Measurements from ENCODE around the gene HDGFL3. TPM values are rescaled to one million over a fixed set of nuclear protein-coding genes. Genes with fewer than 3 reads are reported as not detected.

The HDGFL3 gene
- total and polyA plus RNA-seq, 2 donors (not counting 1 experiment from before 2014, with no cell fraction given): 43.1 to 59.1 TPM

- H3K36me3 ChIP-seq (ENCODE audit: control insufficient read depth, insufficient read depth, low read length): no peaks in the 10 kb centered on the region
- DNase-seq (ENCODE audit: low read depth in 2 of 2): peak in 1 of 2 donors; percentile 66
Observed at GRCh38 chr15:83158393-83158792, 49.2 kb downstream of the HDGFL3 start.

GRCh38 chr15:83155942-83156341 lies 51.7 kb downstream of the HDGFL3 start:
- Histone ChIP-seq H3K9me3 (ENCODE audit: control insufficient read depth, insufficient read depth, low read depth, low read length) (no peaks in the 10 kb centered on the region), H3K79me2 (ENCODE audit: control insufficient read depth, insufficient read depth, low read length) (no peaks in the 10 kb centered on the region), H3K27ac (ENCODE audit: insufficient read depth, low read length) (no peak overlapping the region), H3K4me2 (ENCODE audit: extremely low read depth, insufficient read depth, low read length) (no peak overlapping the region), H3K27me3 (ENCODE audit: control insufficient read depth, insufficient read depth, low read length) (no peaks in the 10 kb centered on the region), H3K4me1 (ENCODE audit: control insufficient read depth, extremely low read depth, insufficient read depth, low read length) (peaks cover 3% of the 10 kb centered on the region), H3K36me3 (ENCODE audit: control insufficient read depth, insufficient read depth, low read length) (no peaks in the 10 kb centered on the region), H3K4me3 (replicated peaks in 1 of 4; ENCODE audit: control extremely low read depth in 1 of 4, insufficient read depth in 1 of 4, low read depth in 3 of 4, low read length in 4 of 4) (no peak overlapping the region), H4K20me1 (ENCODE audit: control insufficient read depth, extremely low read depth, insufficient read depth, low read length) (no peaks in the 10 kb centered on the region), H2AFZ (ENCODE audit: low read length) (no peak overlapping the region), H3K9ac (ENCODE audit: insufficient read depth, low read length) (no peak overlapping the region)
- no peak for TF ChIP-seq EZH2 (IDR thresholded peaks at IDR 0.05; ENCODE audit: low read length, missing control alignments)
- TF ChIP-seq CTCF (conservative IDR thresholded peaks at IDR 0.05 in 1 of 2, IDR thresholded peaks at IDR 0.05 in 1 of 2; ENCODE audit: low read depth in 1 of 2, low read length in 2 of 2): no peak
- no peak for DNase-seq (ENCODE audit: low read depth in 2 of 2)

More at GRCh38 chr15:83158393-83158792, 49.2 kb downstream of the HDGFL3 start:
- no peak overlapping the region for H3K27ac ChIP-seq (ENCODE audit: insufficient read depth, low read length)
- TF ChIP-seq EZH2 (IDR thresholded peaks at IDR 0.05; ENCODE audit: low read length, missing control alignments): no peak
- no peak for TF ChIP-seq CTCF (conservative IDR thresholded peaks at IDR 0.05 in 1 of 2, IDR thresholded peaks at IDR 0.05 in 1 of 2; ENCODE audit: low read depth in 1 of 2, low read length in 2 of 2)
- no peaks in the 10 kb centered on the region for H3K9me3 ChIP-seq (ENCODE audit: control insufficient read depth, insufficient read depth, low read depth, low read length)
- no peaks in the 10 kb centered on the region for H3K27me3 ChIP-seq (ENCODE audit: control insufficient read depth, insufficient read depth, low read length)
- peaks cover 2% of the 10 kb centered on the region for H3K79me2 ChIP-seq (ENCODE audit: control insufficient read depth, insufficient read depth, low read length)
- no peak overlapping the region for H3K4me3 ChIP-seq (replicated peaks in 1 of 4; ENCODE audit: control extremely low read depth in 1 of 4, insufficient read depth in 1 of 4, low read depth in 3 of 4, low read length in 4 of 4)
- H2AFZ ChIP-seq (ENCODE audit: low read length): no peak overlapping the region
- no peak overlapping the region for H3K9ac ChIP-seq (ENCODE audit: insufficient read depth, low read length)
- no peak overlapping the region for H3K4me2 ChIP-seq (ENCODE audit: extremely low read depth, insufficient read depth, low read length)
- peaks cover 3% of the 10 kb centered on the region for H3K4me1 ChIP-seq (ENCODE audit: control insufficient read depth, extremely low read depth, insufficient read depth, low read length)
- no peaks in the 10 kb centered on the region for H4K20me1 ChIP-seq (ENCODE audit: control insufficient read depth, extremely low read depth, insufficient read depth, low read length)

GRCh38 chr15:83153288-83153687 lies 54.3 kb downstream of the HDGFL3 start:
- DNase-seq (ENCODE audit: low read depth in 2 of 2): peak in 1 of 2 donors; percentile 14
- Histone ChIP-seq H3K79me2 (ENCODE audit: control insufficient read depth, insufficient read depth, low read length) (no peaks in the 10 kb centered on the region), H3K4me2 (ENCODE audit: extremely low read depth, insufficient read depth, low read length) (no peak overlapping the region)

More at GRCh38 chr15:83153288-83153687, 54.3 kb downstream of the HDGFL3 start:
- no peaks in the 10 kb centered on the region for H3K27me3 ChIP-seq (ENCODE audit: control insufficient read depth, insufficient read depth, low read length)
- H3K9me3 ChIP-seq (ENCODE audit: control insufficient read depth, insufficient read depth, low read depth, low read length): no peaks in the 10 kb centered on the region
- no peak overlapping the region for H3K27ac ChIP-seq (ENCODE audit: insufficient read depth, low read length)
- peaks cover 3% of the 10 kb centered on the region for H3K4me1 ChIP-seq (ENCODE audit: control insufficient read depth, extremely low read depth, insufficient read depth, low read length)
- TF ChIP-seq EZH2 (IDR thresholded peaks at IDR 0.05; ENCODE audit: low read length, missing control alignments) (no peak), CTCF (conservative IDR thresholded peaks at IDR 0.05 in 1 of 2, IDR thresholded peaks at IDR 0.05 in 1 of 2; ENCODE audit: low read depth in 1 of 2, low read length in 2 of 2) (no peak)
- no peaks in the 10 kb centered on the region for H4K20me1 ChIP-seq (ENCODE audit: control insufficient read depth, extremely low read depth, insufficient read depth, low read length)
- H2AFZ ChIP-seq (ENCODE audit: low read length): no peak overlapping the region
- H3K36me3 ChIP-seq (ENCODE audit: control insufficient read depth, insufficient read depth, low read length): no peaks in the 10 kb centered on the region
- no peak overlapping the region for H3K9ac ChIP-seq (ENCODE audit: insufficient read depth, low read length)
- no peak overlapping the region for H3K4me3 ChIP-seq (replicated peaks in 1 of 4; ENCODE audit: control extremely low read depth in 1 of 4, insufficient read depth in 1 of 4, low read depth in 3 of 4, low read length in 4 of 4)

Measured in fibroblast of lung (primary cell).